HCT116 (cell line): ENCODE data around the gene MAX. TPM values are rescaled to one million over a fixed set of nuclear protein-coding genes. Genes with fewer than 3 reads are reported as not detected.
"Not testable (repeated sequence)": the region's sequence is repeated elsewhere in the genome, so short reads cannot be mapped to it uniquely, and the experiment has no call there.

Source experiments
- ATAC-seq: fragments of 200-7000 bp; cut with Tn5 transposase; 2 replicates; pipeline ENCODE4 v1.9.1; 2020; ENCODE audit warnings: mild to moderate bottlenecking, moderate library complexity
- BruUV-seq: library from RNA; stranded (reverse); fragments of 400-500 nt; replicated peaks from 2 replicates; lab custom pipeline; 2021; lab: Mats Ljungman, UMichigan
- CTCF ChIA-PET: fragments of 300-600 bp; sonication (Branson Sonifier 250); formaldehyde crosslinking; loops from one replicate; lab custom pipeline; 2021; ENCODE audit warnings: antibody characterized with exemption; lab: Charles Lee
- POLR2A ChIA-PET: fragments of 300-600, 350-600 bp; sonication (Branson Sonifier 250); formaldehyde crosslinking; loops from one replicate; lab custom pipeline; 2021; ENCODE audit warnings: antibody characterized with exemption; lab: Charles Lee
- RAD21 ChIA-PET, 2 experiments: fragments of 300-600 bp; sonication (Branson Sonifier 250); formaldehyde crosslinking; loops; one replicate each; lab custom pipeline; 2023; ENCODE audit warnings: low total read pairs in 2 of 2; ENCODE audit not compliant: uncharacterized antibody in 2 of 2, unreplicated experiment in 2 of 2, low non-redundant PET in 1 of 2; lab: Charles Lee
- DNase-seq: peaks from one replicate; pipeline ENCODE4 v3.0.0-alpha.2; 2010; ENCODE audit warnings: low read depth, low spot score
- H2AFZ ChIP-seq: fragments of 200-600 bp; shearing (Covaris generic), sonication (generic); 2 replicates; pipeline ENCODE4 v1.6.1; 2017; ENCODE audit warnings: low read depth, mixed run types, mixed read lengths, antibody characterized with exemption, low read length; ENCODE audit not compliant: poor library complexity, severe bottlenecking
- H3K27ac ChIP-seq: 2 replicates; pipeline ENCODE4 v1.5.1; 2012; ENCODE audit warnings: low read depth, low read length
- H3K27me3 ChIP-seq: fragments of 200-600 bp; sonication (generic); 2 replicates; pipeline ENCODE4 v1.6.1; 2016; ENCODE audit warnings: mixed run types, low read length, mixed read lengths; ENCODE audit not compliant: insufficient read depth
- H3K36me3 ChIP-seq, 2 experiments: fragments of 200-500 bp in 1 of 2; fragments of 200-600 bp in 1 of 2; sonication (Bioruptor generic) in 1 of 2; sonication (generic) in 1 of 2; 2 replicates each; pipeline versions ENCODE4 v1.5.1 to v1.6.1; 2014 to 2016; ENCODE audit warnings: low read length in 2 of 2, inconsistent platforms in 1 of 2, mixed read lengths in 1 of 2, mixed run types in 1 of 2; ENCODE audit not compliant: insufficient read depth in 2 of 2, control insufficient read depth in 1 of 2
- H3K4me1 ChIP-seq, 2 experiments: fragments of 200-600 bp in 1 of 2; sonication (generic) in 1 of 2; 2 replicates each; pipeline versions ENCODE4 v1.5.1 to v1.6.1; 2012 to 2017; ENCODE audit warnings: low read length in 2 of 2, inconsistent platforms in 1 of 2, mild to moderate bottlenecking in 1 of 2, mixed read lengths in 1 of 2, mixed run types in 1 of 2, moderate library complexity in 1 of 2; ENCODE audit not compliant: insufficient read depth in 2 of 2, control insufficient read depth in 1 of 2
- H3K4me2 ChIP-seq: fragments of 200-600 bp; sonication (generic); 2 replicates; pipeline ENCODE4 v1.6.1; 2017; ENCODE audit warnings: mixed run types, low read length, mixed read lengths
- H3K4me3 ChIP-seq, 2 experiments: fragments of 200-600 bp in 1 of 2; sonication (generic) in 1 of 2; replicated peaks in 1 of 2; 2 replicates each; pipeline ENCODE4 v1.5.1; 2011 to 2016; ENCODE audit warnings: low read length in 2 of 2, control low read depth in 1 of 2, low read depth in 1 of 2, mild to moderate bottlenecking in 1 of 2, mixed read lengths in 1 of 2, mixed run types in 1 of 2
- H3K79me2 ChIP-seq: fragments of 200-600 bp; sonication (generic); 2 replicates; pipeline ENCODE4 v1.6.1; 2017; ENCODE audit warnings: mild to moderate bottlenecking, mixed run types, low read length, moderate library complexity, mixed read lengths; ENCODE audit not compliant: insufficient read depth
- H3K9ac ChIP-seq: fragments of 200-600 bp; sonication (generic); 2 replicates; pipeline ENCODE4 v1.6.1; 2016; ENCODE audit warnings: low read length, mixed read lengths
- H3K9me2 ChIP-seq: fragments of 200-600 bp; sonication (generic), shearing (Covaris generic); 2 replicates; pipeline ENCODE4 v1.6.1; 2017; ENCODE audit warnings: mixed run types, mild to moderate bottlenecking, moderate library complexity; ENCODE audit not compliant: insufficient read depth
- H3K9me3 ChIP-seq, 2 experiments: fragments of 200-500 bp in 1 of 2; fragments of 200-600 bp in 1 of 2; sonication (Bioruptor generic) in 1 of 2; sonication (generic) in 1 of 2; 2 replicates each; pipeline ENCODE4 v1.6.1; 2014 to 2017; ENCODE audit warnings: low read length in 2 of 2, mixed read lengths in 2 of 2, inconsistent platforms in 1 of 2, low read depth in 1 of 2, mild to moderate bottlenecking in 1 of 2, mixed run types in 1 of 2, moderate library complexity in 1 of 2; ENCODE audit not compliant: control insufficient read depth in 1 of 2, insufficient read depth in 1 of 2
- H4K20me1 ChIP-seq: fragments of 200-600 bp; sonication (generic), shearing (Covaris generic); 2 replicates; pipeline ENCODE4 v1.6.1; 2017; ENCODE audit warnings: mixed run types, mild to moderate bottlenecking, moderate library complexity; ENCODE audit not compliant: insufficient read depth
- CBX3 ChIP-seq: IDR thresholded peaks from 2 replicates; pipeline ENCODE4 v1.6.1; 2012; ENCODE audit warnings: low read depth
- CTCF ChIP-seq, 3 experiments: fragments of 200-600 bp in 1 of 3; sonication (generic) in 1 of 3; IDR thresholded peaks in 2 of 3; conservative IDR thresholded peaks in 1 of 3; 2 replicates each; pipeline ENCODE4 v1.5.1; 2012 to 2017; ENCODE audit warnings: low read depth in 2 of 3, low read length in 2 of 3, antibody characterized with exemption in 1 of 3, borderline replicate concordance in 1 of 3, control low read depth in 1 of 3, mild to moderate bottlenecking in 1 of 3, mixed read lengths in 1 of 3, mixed run types in 1 of 3, moderate library complexity in 1 of 3; ENCODE audit not compliant: insufficient read depth in 1 of 3
- EGR1 ChIP-seq: IDR thresholded peaks from 2 replicates; pipeline ENCODE4 v1.6.1; 2012; ENCODE audit warnings: low read depth
- FOSL1 ChIP-seq: IDR thresholded peaks from 2 replicates; pipeline ENCODE4 v1.6.1; 2012; ENCODE audit warnings: low read depth
- MAX ChIP-seq: IDR thresholded peaks from 2 replicates; pipeline ENCODE4 v1.6.1; 2012
- POLR2AphosphoS5 ChIP-seq: IDR thresholded peaks from 2 replicates; pipeline ENCODE4 v1.6.1; 2011; ENCODE audit warnings: mild to moderate bottlenecking, low read depth, low read length, moderate library complexity
- RAD21 ChIP-seq: IDR thresholded peaks from 2 replicates; pipeline ENCODE4 v1.6.1; 2012; ENCODE audit warnings: low read depth, mild to moderate bottlenecking
- SIN3A ChIP-seq: IDR thresholded peaks from 2 replicates; pipeline ENCODE4 v1.6.1; 2012; ENCODE audit warnings: low read depth
- SP1 ChIP-seq: IDR thresholded peaks from 2 replicates; pipeline ENCODE4 v1.6.1; 2012; ENCODE audit warnings: low read depth
- TCF7L2 ChIP-seq: IDR thresholded peaks from 2 replicates; pipeline ENCODE4 v1.7.0; 2011; ENCODE audit warnings: borderline replicate concordance, inconsistent platforms; ENCODE audit not compliant: insufficient read depth, insufficient read length; ENCODE audit errors: extremely low read depth
- intact Hi-C: fragments of 100-400 bp; cut with micrococcal nuclease; formaldehyde crosslinking; loops from 2 replicates; pipeline ENCODE4 v1.10.0; 2022
- total RNA-seq: library from RNA; stranded (reverse); gene quantifications from one replicate; pipeline ENCODE4 v1.2.1, GENCODE V29; 2021; ENCODE audit not compliant: unreplicated experiment

MAX gene
- total RNA-seq, 1 experiment from 2014 or later, result 72.6 TPM

DNA sequence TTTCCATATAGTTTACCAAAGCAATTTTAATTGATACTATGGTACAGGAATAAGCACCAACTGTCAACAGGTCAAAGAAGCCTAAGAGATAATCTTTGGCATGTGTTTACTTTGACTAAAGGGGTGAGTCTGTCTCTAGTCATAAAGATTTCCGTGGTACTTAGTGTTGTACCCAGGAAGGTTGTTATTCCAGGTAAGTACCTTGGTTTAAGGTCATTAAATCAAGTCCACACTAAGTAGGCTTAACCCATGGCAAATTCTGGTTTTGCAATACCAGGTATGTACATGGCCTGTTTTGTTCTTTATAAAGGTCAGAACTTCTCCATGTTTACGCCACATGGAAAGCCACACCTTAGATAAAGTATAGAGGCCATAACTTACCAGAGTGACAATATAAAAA is 10.0 kb downstream of the MAX start:
- POLR2A ChIA-PET, result interaction anchor here (1.1 kb wide), 1 partner anchor 117 kb away, joined by 4 read pairs; no protein-coding TSS in a partner anchor
- ATAC-seq, result no peak

GRCh38 chr14:65087835-65088234 is 14.5 kb downstream of the MAX start:
- H3K9ac ChIP-seq, RAD21 ChIA-PET, H3K9me2 ChIP-seq, H4K20me1 ChIP-seq, H2AFZ ChIP-seq, CTCF ChIA-PET, DNase-seq, H3K27me3 ChIP-seq, H3K79me2 ChIP-seq, H3K4me1 ChIP-seq, intact Hi-C loops, POLR2A ChIA-PET, BruUV-seq, H3K9me3 ChIP-seq, ATAC-seq, H3K4me3 ChIP-seq, H3K4me2 ChIP-seq, H3K27ac ChIP-seq: not testable (repeated sequence)
- peaks cover 22 to 49% of the 10 kb centered on the region in 2 experiments for H3K36me3 ChIP-seq

More for the DNA sequence above, 10.0 kb downstream of the MAX start:
- Histone ChIP-seq H3K4me3 (no peak overlapping the region), H3K27me3 (no peaks in the 10 kb centered on the region), H3K36me3 (peaks cover 40 to 46% of the 10 kb centered on the region in 2 experiments), H3K9ac (no peak overlapping the region), H3K27ac (no peak overlapping the region), H3K9me3 (no peaks in the 10 kb centered on the region), H4K20me1 (no peaks in the 10 kb centered on the region), H3K9me2 (no peaks in the 10 kb centered on the region), H2AFZ (no peak overlapping the region), H3K4me1 (no peaks in the 10 kb centered on the region), H3K79me2 (peaks cover 27% of the 10 kb centered on the region), H3K4me2 (no peak overlapping the region)
- TF ChIP-seq RAD21 (no peak), TCF7L2 (no peak), CTCF (IDR thresholded peaks at IDR 0.05 in 2 of 3, conservative IDR thresholded peaks at IDR 0.05 in 1 of 3; ENCODE audit: borderline replicate concordance in 1 of 3, insufficient read depth in 1 of 3, low read depth in 2 of 3, low read length in 2 of 3) (no peak), SIN3A (no peak), FOSL1 (no peak), EGR1 (no peak), CBX3 (no peak), POLR2AphosphoS5 (no peak), SP1 (no peak), MAX (no peak)
- intact Hi-C loops, result no loop called here
- CTCF ChIA-PET, result no interaction called here
- BruUV-seq, result no TSS peak
- RAD21 ChIA-PET, result no interaction called here
- DNase-seq, result no peak

DNA sequence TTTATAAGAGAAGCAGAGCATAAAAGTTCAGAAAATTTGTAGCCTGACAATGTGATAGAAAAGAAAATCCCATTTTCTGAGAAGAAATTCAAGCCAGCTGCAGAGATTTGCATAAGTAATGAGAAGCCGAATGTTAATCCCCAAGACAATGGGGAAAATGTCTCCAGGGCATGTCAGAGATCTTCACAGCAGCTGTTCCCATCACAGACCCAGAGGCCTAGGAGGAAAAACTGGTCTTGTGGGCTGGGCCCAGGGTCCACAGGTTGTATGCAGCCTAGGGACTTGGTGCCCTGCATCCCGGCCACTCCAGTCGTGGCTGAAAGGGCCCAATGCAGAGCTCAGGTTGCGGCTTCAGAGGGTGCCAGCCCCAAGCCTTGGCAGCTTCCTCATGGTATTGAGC is 15.6 kb downstream of the MAX start:
- H3K79me2 ChIP-seq, result peaks cover 13% of the 10 kb centered on the region
- POLR2A ChIA-PET, H3K9ac ChIP-seq, RAD21 ChIA-PET, H4K20me1 ChIP-seq, H3K27ac ChIP-seq, H3K4me2 ChIP-seq, H3K4me3 ChIP-seq, ATAC-seq, H3K27me3 ChIP-seq, H3K9me2 ChIP-seq, intact Hi-C loops, H2AFZ ChIP-seq, H3K4me1 ChIP-seq, CTCF ChIA-PET, BruUV-seq, H3K9me3 ChIP-seq, DNase-seq: not testable (repeated sequence)
- H3K36me3 ChIP-seq, result peaks cover 15 to 46% of the 10 kb centered on the region in 2 experiments; a peak in 3 of 4 replicates
